ENCODE data around the gene MTX1.
A peak's percentile ranks its signal among the peaks of the same experiment; 100 is the strongest.
"Not testable (repeated sequence)": the region's sequence is repeated elsewhere in the genome, so short reads cannot be mapped to it uniquely, and the experiment has no call there.

The MTX1 gene

GRCh38 chr1:155208541-155209311 is at the start of gene MTX1:
Gene MTX1, plus strand, starts transcription at chr1:155208695. Its CDS starts 110 bp downstream, at chr1:155208805.
- peak; percentile 77 for DNase-seq

GRCh38 chr1:155158991-155159390 is 49.5 kb upstream of the MTX1 start:
- DNase-seq, result no peak

GRCh38 chr1:155160128-155160527 is 48.4 kb upstream of the MTX1 start:
- no peak for DNase-seq

- DNase-seq, result not testable (repeated sequence)
Measured at GRCh38 chr1:155162631-155163030, 45.9 kb upstream of the MTX1 start.

DNA sequence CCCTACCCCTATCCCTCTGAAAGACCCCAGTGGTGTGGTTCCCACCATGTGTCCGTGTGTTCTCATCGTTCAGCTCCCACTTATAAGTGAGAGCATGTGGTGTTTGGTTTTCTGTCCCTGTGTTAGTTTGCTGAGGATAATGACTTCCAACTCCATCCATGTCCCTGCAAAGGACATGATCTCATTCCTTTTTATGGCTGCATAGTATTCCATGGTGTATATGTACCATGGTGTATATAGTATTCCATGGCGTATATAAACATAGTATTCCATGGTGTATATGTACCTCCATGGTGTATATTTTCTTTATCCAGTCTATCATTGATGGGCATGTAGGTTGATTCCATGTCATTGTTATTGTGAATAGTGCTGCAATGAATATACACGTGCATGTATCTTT is 44.7 kb upstream of the MTX1 start:
- not testable (repeated sequence) for DNase-seq

GRCh38 chr1:155164625-155165024 is 43.9 kb upstream of the MTX1 start:
- DNase-seq, result not testable (repeated sequence)

DNA sequence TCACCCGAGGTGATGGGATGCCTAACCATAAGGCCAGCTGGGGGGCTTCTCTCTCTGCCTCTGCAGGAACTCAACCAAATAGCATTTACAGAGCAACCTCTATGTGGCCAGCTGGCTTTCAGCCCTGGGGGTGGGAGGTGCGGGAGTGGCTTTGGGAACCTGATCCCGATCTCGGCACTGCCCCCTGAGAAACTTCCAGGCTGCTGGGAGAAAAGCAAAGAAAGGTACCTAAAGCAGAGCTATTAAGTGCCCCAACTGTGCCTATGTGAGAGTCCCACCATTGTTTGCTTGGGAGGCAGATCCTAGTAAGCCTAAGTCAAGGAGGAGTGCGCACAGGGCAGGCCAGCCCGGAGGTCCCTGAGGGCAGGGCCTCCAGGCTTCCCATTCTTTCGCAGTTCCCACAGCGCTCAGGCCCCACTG is 42.4 kb upstream of the MTX1 start:
- no peak for DNase-seq

DNA sequence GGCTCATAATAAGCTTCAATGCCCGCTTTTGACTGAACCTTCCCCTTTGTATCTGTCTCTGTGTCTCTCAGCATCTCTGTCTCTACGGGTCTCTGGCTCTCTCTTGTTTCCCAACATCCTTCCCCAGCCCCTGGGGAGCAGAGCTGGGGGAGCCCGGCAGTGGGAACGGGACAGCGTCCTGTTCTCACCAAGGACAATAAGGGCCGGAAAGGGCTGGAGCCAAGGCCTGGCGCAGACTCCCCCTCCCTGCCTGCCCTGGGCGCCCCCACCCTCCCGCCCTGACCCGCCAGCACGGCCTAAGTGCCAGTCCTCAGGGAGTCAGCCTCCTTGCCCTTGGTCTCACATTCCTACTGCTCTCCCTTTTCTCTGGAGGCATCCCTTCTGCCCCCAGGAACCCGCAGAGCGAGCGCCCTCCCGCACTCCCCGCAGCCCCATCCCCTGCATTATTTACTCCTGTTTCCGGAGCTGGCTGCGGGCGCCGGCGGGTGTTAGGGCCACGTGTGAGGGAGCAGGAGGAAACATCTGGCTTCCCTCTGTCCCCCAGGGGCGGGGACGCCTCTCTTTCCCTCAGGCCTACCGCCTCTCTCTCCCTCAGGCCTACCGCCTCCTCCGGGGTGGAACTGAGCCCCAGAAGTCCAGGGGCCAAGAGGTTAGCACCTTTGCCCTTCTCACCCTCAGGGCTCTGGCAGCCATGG is 41.9 kb upstream of the MTX1 start:
- DNase-seq, result no peak

DNA sequence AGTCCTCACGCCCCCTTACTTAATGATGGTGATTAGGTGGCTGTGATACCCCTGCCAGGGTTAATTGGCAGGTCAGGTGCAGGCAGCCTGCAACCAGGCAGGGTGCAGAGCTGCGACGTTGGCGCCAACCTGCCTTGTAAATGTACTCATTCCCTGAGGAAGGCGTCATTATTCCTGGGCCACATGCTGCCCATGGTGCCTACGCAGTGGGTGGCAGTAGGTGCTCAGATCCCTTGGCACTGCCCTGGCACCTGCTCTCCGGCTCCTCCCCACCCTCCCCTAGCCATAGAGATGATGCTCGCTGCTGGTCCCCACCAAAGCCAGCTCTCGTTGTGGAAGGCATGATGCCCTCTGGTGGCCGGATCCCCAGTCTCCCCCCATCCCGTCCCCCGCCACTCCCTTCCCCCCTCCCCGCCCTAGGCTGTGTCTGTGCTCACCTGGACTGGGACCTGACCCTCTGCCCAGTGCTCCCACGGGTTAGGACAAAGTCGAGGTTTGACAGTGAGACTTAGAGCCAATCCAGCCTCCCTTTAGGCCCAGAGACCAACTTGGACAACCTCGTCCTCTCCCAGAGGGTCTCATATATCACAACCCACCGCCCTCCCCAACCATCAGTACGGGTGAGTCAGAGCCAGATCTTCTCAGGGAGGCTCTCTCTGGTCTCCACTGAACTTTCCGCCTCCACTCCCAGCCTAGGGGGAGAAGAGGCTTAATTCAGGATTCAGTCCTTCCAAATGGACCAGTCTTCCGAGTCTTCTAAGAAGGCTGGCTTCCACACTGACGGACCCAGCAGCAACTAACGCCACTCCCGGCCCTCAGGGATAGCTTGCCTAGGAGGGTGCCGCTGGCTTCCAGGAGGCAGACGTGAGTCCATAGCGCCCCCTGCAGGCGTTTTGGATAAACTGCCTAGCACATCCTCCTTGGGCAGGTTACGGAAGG is 41.1 kb upstream of the MTX1 start:
- DNase-seq, result peak; percentile 88

- not testable (repeated sequence) for DNase-seq
Measured at GRCh38 chr1:155168105-155168445, 40.4 kb upstream of the MTX1 start.

GRCh38 chr1:155168456-155169210 is 39.9 kb upstream of the MTX1 start:
- no peak for DNase-seq

- DNase-seq, result no peak
Measured at GRCh38 chr1:155169541-155169940, 39.0 kb upstream of the MTX1 start.

DNA sequence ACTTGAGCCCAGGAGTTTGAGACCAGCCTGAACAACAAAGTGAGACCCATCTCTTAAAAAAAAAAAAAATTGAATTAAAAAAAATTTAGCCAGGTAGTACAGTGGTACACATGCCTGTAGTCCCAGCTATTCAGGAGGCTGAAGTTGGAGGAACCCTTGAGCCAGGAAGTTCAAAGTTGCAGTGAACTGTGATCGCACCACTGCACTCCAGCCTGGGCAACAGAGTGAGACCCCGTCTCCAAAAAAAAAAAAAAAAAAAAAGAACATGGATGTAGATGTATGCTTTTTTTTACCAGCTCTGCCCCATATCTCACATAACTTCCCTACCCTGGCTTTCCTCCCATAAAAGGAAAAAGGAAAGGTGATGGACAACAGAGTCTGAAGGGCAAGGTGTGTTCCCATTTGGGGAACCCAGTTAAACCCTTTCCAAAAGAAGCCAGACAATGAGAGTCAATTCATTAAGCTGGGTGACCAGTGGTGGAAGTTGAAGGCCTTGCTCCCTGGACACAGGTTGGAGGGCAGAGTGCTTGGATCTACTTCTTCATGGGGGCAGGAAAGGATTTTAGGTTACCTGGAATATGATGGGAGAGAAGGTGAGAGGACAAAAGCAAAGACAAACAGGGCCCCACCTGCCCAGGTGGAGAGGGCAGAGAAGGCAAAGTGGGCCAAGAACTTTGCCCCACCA is 38.3 kb upstream of the MTX1 start:
- DNase-seq, result no peak

DNA sequence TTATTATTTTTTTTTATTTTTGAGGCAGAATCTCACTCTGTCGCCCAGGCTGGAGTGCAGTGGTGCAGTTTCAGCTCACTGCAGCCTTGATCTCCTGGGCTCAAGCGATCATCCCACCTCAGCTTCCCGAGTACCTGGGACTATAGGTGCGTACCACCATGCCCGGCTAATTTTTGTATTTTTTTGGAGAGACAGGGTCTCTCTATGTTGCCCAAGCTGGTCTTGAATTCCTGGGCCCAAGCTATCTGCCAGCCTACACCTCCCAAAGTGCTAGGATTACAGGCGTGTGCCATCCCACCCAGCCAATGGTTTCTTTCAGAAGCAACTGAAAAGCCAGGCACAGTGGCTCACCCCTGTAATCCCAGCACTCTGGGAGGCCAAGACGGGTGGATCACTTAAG is 37.7 kb upstream of the MTX1 start:
- DNase-seq, result no peak

- no peak for DNase-seq
Measured at GRCh38 chr1:155171836-155172731, 36.4 kb upstream of the MTX1 start.

DNA sequence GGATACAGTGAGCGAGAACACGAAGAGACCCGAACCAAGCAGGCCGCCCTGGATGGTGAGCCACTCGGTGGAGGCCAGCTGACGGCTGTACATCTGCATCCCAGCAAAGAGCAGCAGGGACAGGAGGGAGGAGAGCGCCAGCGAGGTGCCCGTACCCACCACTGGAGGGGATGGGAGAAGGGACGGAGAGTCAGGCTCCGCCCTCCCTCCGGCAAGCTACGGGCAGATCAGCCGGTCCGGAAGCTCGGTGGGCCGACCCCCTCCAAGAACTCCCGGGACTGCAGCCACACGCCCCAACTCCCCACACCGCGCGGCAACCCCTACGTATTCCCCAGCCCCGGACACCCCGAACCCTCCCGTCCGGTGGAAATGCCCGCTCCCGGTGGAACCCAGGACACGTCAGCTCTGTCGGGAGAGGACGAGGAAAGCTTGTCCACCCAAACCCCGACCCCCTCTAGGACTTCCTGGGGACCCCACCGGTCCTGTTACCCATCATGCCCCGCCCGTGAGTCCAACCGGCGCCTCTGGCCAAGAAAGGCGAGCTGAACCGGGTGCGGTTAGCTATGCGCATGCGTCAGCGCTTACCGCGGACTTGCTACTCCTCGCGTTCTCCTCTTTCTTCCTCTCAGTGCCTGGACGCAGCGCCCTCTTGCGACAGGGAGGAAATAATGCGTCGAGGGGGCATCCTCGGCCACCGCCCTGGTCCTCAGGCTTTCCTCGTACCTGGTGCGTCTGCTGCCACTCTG is 35.6 kb upstream of the MTX1 start, which contains the start of gene KRTCAP2:
TSS of gene KRTCAP2 (minus strand) at position 573 of the 746 bp plus-strand sequence. CDS start at position 493, 80 bp downstream.
- DNase-seq, result peak; percentile 97

GRCh38 chr1:155173478-155174323 is 34.8 kb upstream of the MTX1 start, which contains the start of gene TRIM46:
Gene TRIM46, plus strand, starts transcription at chr1:155173849. Its CDS starts 118 bp downstream, at chr1:155173967.
- peak; percentile 58 for DNase-seq

Data from NCI-H1105 treated with DMSO at 0.1 percent for 48 hours (cell line).